ENCODE measurements around the gene EMILIN1. TPM values are rescaled to one million over a fixed set of nuclear protein-coding genes. Genes with fewer than 3 reads are reported as not detected.
"Not testable (repeated sequence)": the region's sequence is repeated elsewhere in the genome, so short reads cannot be mapped to it uniquely, and the experiment has no call there.

The EMILIN1 gene
- total RNA-seq, 1 donor from 2014 or later, result 15.7 TPM

GRCh38 chr2:27074738-27075565 is 3.5 kb upstream of the EMILIN1 start:
- DNase-seq (peak; percentile 76), ATAC-seq (no peak)
- intact Hi-C loops (cut with micrococcal nuclease), result no loop called here

- intact Hi-C loops (cut with micrococcal nuclease); ATAC-seq; DNase-seq: not testable (repeated sequence)
These were observed 2.9 kb upstream of the EMILIN1 start for GRCh38 chr2:27075566-27075871.

- intact Hi-C loops (cut with micrococcal nuclease), result no loop called here
- DNase-seq (no peak), ATAC-seq (no peak)
These were observed 2.1 kb upstream of the EMILIN1 start for GRCh38 chr2:27076323-27076722.

DNA sequence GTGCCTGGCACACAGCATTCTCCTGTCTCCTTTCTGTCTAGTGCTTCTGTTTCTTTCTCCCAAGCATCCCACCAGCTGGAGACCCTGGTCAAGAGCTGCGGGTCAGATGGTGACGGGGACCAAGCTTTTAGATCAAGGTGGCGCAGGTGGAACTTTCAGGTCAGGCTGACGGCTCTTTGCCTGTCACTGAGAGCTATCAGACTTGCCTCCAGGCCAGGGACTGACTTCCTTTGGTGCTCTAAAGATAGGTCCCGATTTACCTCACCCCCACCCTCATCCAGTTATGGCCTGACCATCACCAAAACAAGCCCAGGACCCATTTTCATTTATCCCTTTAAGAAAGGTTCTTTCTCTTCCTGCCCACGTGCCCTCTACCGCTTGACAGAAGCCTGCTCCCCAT is 1.2 kb upstream of the EMILIN1 start:
- ATAC-seq, result no peak
- no peak for DNase-seq
- intact Hi-C loops (cut with micrococcal nuclease), result no loop called here

DNA sequence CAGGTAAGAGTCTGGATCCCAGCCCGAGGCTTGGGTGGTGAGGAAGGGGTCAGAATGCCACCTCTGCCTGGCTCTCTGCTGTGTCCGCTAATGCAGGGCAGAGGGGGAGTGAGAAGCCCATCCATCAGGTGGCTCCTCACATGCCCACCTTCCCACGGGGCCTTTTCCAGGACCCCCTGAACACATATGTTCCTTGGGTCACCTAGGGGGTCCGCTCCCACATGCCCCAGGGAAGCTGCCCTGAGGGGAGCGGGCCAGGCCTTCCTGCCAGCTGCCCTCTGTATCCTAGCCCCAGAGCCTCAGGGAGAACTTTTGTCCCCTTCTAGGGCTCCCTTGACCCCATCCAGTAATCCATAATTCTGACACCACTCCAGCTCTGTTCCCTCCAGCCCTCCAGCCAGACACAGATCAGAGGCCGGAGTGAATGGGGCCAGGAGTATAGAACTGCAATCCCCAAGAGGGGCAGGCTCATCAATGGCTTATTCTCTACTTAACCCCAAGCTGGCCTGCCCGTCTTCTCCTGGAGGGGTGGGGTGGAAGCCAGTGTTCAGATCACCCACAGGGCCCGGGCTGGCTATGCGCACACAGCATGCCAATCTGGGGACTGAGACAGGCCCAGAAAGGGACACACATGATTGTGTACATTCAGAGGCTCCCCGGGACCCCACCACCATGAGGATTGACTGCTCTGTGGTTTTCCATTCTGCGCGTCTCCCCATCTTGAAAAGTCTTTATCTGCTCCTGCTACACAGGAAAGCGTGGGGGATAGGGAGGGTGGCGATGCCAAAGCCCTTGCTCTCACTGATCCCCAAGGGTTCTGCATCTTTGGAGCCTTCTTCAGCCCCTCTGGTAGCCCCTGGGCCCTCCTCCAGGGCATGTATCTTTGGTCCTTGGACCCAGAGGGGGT is 1.1 kb downstream of the EMILIN1 start:
- intact Hi-C loops (cut with micrococcal nuclease), result loop anchor here (10.0 kb wide), 1 partner anchor 115 kb away; no protein-coding TSS in a partner anchor
- ATAC-seq (no peak), DNase-seq (no peak)

DNA sequence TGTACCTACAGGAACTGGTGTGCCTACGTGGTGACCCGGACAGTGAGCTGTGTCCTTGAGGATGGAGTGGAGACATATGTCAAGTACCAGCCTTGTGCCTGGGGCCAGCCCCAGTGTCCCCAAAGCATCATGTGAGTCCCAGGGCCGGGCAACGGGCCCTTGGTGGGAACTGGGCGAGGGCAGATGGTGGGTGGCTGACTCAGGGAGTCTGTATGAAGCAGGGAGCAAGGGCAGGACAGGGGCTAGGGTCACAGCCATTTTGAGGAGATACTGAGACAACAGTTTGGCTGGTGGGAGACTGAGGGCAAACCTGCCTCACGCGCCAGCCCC is 1.7 kb downstream of the EMILIN1 start:
- no peak for DNase-seq
- no peak for ATAC-seq
- intact Hi-C loops (cut with micrococcal nuclease), result loop anchor here (10.0 kb wide), 1 partner anchor 115 kb away; no protein-coding TSS in a partner anchor

- no peak for ATAC-seq
- DNase-seq, result peak; percentile 31
- intact Hi-C loops (cut with micrococcal nuclease), result loop anchor here (10.0 kb wide), 1 partner anchor 116 kb away; no protein-coding TSS in a partner anchor
These were observed 2.2 kb downstream of the EMILIN1 start for GRCh38 chr2:27080603-27080936.

DNA sequence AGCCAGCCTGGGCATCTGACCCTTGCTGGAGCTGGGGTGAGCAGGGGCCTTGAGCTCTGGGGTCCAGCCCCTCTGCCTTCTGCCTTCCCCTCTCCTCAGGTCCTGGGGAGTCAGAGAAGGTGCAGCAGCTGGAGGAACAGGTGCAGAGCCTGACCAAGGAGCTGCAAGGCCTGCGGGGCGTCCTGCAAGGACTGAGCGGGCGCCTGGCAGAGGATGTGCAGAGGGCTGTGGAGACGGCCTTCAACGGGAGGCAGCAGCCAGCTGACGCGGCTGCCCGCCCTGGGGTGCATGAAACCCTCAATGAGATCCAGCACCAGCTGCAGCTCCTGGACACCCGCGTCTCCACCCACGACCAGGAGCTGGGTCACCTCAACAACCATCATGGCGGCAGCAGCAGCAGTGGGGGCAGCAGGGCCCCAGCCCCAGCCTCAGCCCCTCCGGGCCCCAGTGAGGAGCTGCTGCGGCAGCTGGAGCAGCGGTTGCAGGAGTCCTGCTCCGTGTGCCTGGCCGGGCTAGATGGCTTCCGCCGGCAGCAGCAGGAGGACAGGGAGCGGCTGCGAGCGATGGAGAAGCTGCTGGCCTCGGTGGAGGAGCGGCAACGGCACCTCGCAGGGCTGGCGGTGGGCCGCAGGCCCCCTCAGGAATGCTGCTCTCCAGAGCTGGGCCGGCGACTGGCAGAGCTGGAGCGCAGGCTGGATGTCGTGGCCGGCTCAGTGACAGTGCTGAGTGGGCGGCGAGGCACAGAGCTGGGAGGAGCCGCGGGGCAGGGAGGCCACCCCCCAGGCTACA is 3.8 kb downstream of the EMILIN1 start:
- intact Hi-C loops (cut with micrococcal nuclease), result loop anchor here (10.0 kb wide), 1 partner anchor 117 kb away; no protein-coding TSS in a partner anchor
- peak; percentile 38 for DNase-seq
- no peak for ATAC-seq

DNA sequence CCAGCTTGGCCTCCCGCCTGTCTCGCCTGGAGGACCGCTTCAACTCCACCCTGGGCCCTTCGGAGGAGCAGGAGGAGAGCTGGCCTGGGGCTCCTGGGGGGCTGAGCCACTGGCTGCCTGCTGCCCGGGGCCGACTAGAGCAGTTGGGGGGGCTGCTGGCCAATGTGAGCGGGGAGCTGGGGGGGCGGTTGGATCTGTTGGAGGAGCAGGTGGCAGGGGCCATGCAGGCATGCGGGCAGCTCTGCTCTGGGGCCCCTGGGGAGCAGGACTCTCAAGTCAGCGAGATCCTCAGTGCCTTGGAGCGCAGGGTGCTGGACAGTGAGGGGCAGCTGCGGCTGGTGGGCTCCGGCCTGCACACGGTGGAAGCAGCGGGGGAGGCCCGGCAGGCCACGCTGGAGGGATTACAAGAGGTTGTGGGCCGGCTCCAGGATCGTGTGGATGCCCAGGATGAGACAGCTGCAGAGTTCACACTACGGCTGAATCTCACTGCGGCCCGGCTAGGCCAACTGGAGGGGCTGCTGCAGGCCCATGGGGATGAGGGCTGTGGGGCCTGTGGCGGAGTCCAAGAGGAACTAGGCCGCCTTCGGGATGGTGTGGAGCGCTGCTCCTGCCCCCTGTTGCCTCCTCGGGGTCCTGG is 4.5 kb downstream of the EMILIN1 start:
- DNase-seq (no peak), ATAC-seq (no peak)
- intact Hi-C loops (cut with micrococcal nuclease), result loop anchor here (10.0 kb wide), 1 partner anchor 118 kb away; no protein-coding TSS in a partner anchor

- intact Hi-C loops (cut with micrococcal nuclease), result loop anchor here (10.0 kb wide), 1 partner anchor 119 kb away; no protein-coding TSS in a partner anchor
- DNase-seq (no peak), ATAC-seq (no peak)
These were observed 5.2 kb downstream of the EMILIN1 start for GRCh38 chr2:27083410-27084296.

DNA sequence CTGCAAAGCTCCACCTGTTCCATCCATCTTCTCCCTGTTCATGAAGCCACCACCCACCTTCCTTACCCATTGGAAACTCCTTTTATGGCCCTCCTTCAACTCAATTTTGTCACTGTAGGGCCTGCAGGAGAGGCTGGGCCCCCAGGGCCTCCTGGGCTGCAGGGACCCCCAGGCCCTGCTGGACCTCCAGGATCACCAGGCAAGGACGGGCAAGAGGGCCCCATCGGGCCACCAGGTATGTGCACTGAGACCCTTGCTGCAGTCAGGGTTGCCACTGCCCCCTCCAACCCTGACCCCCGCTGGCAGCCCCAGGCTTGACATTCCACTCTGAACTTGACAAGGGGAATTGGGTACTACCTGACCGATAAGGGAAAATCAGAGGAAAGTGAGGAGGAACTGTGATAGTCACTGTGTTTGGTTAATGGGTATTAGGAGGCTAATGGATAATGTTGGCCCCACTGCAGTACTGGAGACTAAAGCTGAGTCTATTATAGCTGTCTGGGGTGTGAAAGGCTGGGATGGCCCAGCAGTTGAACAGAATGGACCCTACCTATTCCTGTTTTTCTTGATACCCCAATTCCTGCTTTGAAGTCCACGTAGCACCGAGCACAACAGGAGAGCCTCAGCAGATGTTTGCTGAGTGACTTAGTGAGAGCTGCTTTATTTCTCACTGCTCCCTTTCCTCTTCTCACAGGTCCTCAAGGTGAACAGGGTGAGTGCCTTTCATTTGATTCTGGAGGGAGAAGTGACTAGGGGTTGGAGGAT is 6.1 kb downstream of the EMILIN1 start:
- intact Hi-C loops (cut with micrococcal nuclease), result loop anchor here (10.0 kb wide), 1 partner anchor 120 kb away; no protein-coding TSS in a partner anchor
- no peak for DNase-seq

DNA sequence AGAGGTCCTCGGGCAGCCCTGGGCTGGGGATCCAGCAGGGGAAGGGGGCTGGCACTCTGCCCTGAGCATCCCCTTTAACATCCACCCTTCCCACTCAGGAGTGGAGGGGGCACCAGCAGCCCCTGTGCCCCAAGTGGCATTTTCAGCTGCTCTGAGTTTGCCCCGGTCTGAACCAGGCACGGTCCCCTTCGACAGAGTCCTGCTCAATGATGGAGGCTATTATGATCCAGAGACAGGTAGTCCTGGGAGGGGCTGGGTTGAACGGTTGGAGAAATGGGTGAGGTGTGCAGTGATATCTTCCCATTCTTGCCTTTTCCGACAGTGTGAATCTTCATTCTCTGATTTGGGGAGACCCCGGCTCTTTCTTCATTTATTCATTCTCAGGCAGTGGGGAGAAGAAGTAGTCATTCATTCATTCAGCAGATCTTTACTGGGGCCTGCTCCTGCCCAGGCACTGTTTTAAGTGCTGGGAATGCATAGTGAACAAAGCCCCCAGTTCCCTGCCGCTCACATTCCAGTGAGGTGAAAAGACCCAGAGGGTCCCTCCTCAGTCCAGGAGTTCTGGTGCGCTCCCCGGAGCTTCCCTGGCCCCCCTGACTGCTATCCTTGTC is 6.8 kb downstream of the EMILIN1 start:
- intact Hi-C loops (cut with micrococcal nuclease), result loop anchor here (10.0 kb wide), 1 partner anchor 120 kb away; no protein-coding TSS in a partner anchor
- DNase-seq, result no peak

More for the DNA sequence above, 6.1 kb downstream of the EMILIN1 start:
- ATAC-seq, result no peak

DNA sequence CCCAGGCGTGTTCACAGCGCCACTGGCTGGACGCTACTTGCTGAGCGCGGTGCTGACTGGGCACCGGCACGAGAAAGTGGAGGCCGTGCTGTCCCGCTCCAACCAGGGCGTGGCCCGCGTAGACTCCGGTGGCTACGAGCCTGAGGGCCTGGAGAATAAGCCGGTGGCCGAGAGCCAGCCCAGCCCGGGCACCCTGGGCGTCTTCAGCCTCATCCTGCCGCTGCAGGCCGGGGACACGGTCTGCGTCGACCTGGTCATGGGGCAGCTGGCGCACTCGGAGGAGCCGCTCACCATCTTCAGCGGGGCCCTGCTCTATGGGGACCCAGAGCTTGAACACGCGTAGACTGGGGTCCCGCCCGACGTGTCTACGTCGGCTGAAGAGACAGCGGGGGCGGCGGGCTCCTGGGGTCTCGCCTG is 7.3 kb downstream of the EMILIN1 start:
- DNase-seq, result peak; percentile 91
- peak; percentile 67 for ATAC-seq
- intact Hi-C loops (cut with micrococcal nuclease), result loop anchor here (10.0 kb wide), 1 partner anchor 121 kb away; no protein-coding TSS in a partner anchor

More for the DNA sequence above, 6.8 kb downstream of the EMILIN1 start:
- ATAC-seq, result no peak

DNA sequence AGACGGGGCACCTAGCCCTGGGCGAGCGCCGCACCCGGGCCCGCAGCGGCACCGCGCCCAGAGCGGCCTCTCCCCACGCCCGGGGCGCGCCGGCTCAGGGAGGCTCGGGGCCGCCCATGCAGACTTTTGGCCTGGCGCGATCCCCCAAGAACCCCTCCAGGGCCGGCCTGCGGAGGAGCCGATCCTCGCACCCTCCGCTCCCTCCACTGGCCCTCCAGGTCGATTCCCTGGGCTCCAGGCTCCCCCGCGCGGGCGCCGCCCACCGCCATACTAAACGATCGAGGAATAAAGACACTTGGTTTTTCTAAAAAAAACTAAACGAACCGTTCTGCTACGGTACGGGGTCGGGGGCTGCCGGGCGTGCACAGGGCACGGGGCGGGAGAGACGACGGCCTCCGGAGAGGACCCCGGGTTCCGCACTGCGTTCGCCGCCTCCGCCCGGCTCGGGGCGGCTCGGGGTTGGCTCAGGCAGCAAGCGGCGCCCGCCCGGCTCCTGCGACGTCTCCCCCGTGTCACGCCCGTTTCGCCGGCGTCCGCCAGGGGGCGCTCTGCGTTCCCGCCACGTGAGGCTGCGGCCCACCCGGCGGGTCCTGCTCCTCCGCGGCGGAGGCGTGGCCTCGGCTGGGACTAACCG is 7.8 kb downstream of the EMILIN1 start:
- ATAC-seq, result peak; percentile 91
- DNase-seq, result peak; percentile 98
- intact Hi-C loops (cut with micrococcal nuclease), result loop anchor here (10.0 kb wide), 1 partner anchor 121 kb away; no protein-coding TSS in a partner anchor

- intact Hi-C loops (cut with micrococcal nuclease), result loop anchor here (10.0 kb wide), 1 partner anchor 122 kb away; no protein-coding TSS in a partner anchor
- ATAC-seq (peak; percentile 28), DNase-seq (peak; percentile 68)
These were observed 8.5 kb downstream of the EMILIN1 start, which contains the start of gene KHK for GRCh38 chr2:27086724-27087593. TSS of gene KHK (plus strand) at chr2:27086772. CDS start at chr2:27087260, 488 bp downstream.

Measured in left ventricle myocardium superior (tissue), 1 donor.